ENCODE measurements around the gene IRAK1. TPM values are rescaled to one million over a fixed set of nuclear protein-coding genes. Genes with fewer than 3 reads are reported as not detected.

IRAK1 gene
- total RNA-seq, 1 donor from 2014 or later: 73.1 TPM

DNA sequence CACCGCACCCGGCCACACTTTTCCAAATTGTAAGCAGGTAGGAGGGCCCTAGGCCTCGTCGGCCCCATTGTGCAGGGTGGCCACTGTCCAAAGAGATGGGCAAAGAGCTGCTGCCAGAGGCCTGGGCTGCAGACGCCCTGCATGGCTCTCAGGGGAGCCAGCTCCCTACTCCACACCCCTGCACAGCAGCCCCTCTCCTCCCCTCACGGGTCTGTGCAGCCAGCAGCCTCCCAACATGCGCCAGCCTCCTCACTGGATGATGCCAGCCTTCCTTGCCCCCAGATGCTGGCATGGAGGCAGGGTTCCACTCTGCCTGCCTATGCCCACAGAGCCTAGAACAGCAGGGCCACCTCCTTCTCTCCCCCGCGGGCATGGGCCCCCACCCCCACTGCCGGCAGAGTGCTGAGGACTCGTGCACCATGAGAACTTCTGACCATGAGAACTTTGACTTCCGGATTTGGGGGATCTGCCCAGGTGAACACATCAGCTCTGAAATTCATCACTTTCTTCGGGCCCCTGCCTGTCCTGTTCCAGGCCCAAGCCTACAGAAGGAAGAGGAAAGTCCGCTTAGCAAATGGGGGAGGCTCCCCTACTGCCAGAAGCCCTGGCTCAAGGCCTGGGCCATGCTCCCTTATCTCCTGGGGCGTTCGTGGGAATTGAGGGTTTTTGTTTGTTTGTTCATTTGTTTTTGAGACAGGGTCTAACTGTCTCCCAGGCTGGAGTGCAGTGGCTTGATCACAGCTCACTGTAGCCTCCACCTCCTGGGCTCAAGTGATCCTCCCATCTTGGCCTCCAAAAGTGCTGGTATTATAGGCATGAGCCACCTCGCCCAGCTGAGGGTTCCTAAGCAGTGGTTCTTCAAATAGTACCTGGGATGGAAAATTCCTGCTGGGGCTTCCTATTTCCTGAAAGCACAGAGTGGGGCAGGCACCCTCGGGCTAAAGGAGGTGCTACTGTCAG, 8.0 kb downstream of the IRAK1 start:
- peak overlapping the region; percentile 69 for H3K27ac ChIP-seq

DNA sequence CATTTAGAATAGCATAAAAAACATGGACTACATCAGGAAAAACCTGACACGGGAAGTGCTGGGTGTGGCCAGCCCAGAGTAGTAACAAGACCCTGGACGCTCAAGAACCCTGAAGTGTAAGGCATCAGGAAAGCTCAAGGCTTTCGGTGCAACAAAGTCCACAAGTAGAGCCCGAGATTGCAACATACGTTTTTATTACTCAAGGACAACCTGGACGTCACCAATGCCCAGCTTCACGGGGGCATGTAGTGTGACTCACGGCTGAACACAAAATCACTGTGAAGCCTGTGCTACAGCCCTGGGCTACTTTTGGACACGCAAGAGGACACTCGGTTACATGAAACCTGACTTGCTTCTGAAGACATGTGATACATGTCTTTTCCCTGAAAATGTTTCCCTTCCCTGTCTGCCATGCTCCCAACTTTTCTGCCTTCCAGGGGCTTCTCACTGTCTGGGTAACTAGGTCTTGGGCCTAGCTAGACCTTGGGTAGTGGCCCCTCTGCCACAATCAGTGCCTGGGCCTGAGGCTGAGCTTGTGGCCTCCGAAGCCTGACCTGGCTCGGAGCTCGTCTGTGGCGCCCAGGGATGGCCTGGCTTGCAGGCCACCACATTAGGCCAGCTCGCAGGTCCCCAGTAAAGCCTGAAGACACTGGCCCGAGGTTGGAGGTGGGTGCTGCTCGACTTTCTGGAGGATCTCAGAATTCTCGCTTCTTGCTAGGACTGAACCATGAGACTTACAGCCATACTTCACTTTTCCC, 9.2 kb downstream of the IRAK1 start:
- Histone ChIP-seq H3K4me1 (peaks cover 14% of the 10 kb centered on the region), H3K4me3 (no peak overlapping the region), H3K9me3 (no peaks in the 10 kb centered on the region), H3K36me3 (peaks cover 4% of the 10 kb centered on the region), H3K27ac (peak overlapping the region; percentile 69), H3K27me3 (ENCODE audit: low read depth) (no peaks in the 10 kb centered on the region)
- DNase-seq (peak; percentile 56), ATAC-seq (peak; percentile 73 to 84)
- TF ChIP-seq, protein P1, sequence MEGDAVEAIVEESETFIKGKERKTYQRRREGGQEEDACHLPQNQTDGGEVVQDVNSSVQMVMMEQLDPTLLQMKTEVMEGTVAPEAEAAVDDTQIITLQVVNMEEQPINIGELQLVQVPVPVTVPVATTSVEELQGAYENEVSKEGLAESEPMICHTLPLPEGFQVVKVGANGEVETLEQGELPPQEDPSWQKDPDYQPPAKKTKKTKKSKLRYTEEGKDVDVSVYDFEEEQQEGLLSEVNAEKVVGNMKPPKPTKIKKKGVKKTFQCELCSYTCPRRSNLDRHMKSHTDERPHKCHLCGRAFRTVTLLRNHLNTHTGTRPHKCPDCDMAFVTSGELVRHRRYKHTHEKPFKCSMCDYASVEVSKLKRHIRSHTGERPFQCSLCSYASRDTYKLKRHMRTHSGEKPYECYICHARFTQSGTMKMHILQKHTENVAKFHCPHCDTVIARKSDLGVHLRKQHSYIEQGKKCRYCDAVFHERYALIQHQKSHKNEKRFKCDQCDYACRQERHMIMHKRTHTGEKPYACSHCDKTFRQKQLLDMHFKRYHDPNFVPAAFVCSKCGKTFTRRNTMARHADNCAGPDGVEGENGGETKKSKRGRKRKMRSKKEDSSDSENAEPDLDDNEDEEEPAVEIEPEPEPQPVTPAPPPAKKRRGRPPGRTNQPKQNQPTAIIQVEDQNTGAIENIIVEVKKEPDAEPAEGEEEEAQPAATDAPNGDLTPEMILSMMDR (IDR thresholded peaks at IDR 0.05): no peak
- intact Hi-C loops (cut with DNase I): no loop called here

More for the DNA sequence above, 8.0 kb downstream of the IRAK1 start:
- Histone ChIP-seq H3K36me3 (peaks cover 15% of the 10 kb centered on the region), H3K4me1 (peaks cover 14% of the 10 kb centered on the region), H3K4me3 (no peak overlapping the region), H3K9me3 (no peaks in the 10 kb centered on the region), H3K27me3 (ENCODE audit: low read depth) (no peaks in the 10 kb centered on the region)
- DNase-seq: no peak
- intact Hi-C loops (cut with DNase I): no loop called here
- TF ChIP-seq, protein P1 (IDR thresholded peaks at IDR 0.05): no peak
- ATAC-seq: no peak

DNA sequence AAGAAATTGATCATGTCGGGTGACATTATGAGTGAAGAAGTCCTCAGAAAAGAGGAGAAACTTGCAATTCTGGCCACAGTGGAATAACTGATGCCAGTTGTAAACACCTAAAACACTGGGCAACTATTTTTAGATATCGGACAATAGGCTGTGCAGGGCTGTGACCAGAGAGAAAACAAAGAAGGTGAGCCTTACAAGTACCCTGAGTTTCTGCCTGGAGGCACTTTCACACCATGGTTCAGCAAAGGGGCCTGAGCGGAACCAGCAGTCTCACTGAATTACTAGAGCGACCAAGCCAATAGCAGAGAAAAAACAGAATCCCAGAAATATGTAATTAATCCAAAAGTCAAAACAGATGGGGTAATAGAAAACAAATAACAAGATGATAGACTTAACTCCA, 11.2 kb downstream of the IRAK1 start:
- H3K27me3 ChIP-seq (ENCODE audit: low read depth): no peaks in the 10 kb centered on the region
- peaks cover 9% of the 10 kb centered on the region for H3K4me1 ChIP-seq
- no peak overlapping the region for H3K4me3 ChIP-seq
- H3K36me3 ChIP-seq: no peaks in the 10 kb centered on the region
- DNase-seq: no peak
- no peak overlapping the region for H3K27ac ChIP-seq
- intact Hi-C loops (cut with DNase I): no loop called here
- no peak for ATAC-seq
- H3K9me3 ChIP-seq: no peaks in the 10 kb centered on the region
- TF ChIP-seq, protein P1 (IDR thresholded peaks at IDR 0.05): no peak

DNA sequence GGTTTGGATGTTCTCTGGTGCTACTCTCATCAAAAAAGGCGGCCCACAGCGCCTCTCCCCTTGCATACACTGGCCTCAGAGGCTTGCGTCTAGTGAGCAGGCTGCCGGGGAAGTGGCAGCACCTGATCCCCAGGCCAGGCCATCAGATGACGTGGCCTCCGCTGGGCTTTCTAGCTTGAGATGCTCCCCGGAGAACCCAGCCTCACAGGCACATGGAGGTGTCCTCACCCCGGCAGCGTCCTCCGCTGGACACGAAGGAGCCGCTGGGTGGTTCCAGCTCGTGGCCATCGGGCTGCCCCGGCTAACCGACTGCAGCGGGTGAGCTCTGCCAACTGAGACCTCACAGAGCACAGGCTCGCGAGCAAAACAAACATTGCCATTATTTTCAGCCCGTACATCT, 12.8 kb downstream of the IRAK1 start:
- no peaks in the 10 kb centered on the region for H3K4me1 ChIP-seq
- no peak overlapping the region for H3K27ac ChIP-seq
- no peak overlapping the region for H3K4me3 ChIP-seq
- H3K9me3 ChIP-seq: no peaks in the 10 kb centered on the region
- ATAC-seq (no peak), DNase-seq (no peak)
- TF ChIP-seq, protein P1 (IDR thresholded peaks at IDR 0.05): no peak
- intact Hi-C loops (cut with DNase I): no loop called here
- H3K36me3 ChIP-seq: no peaks in the 10 kb centered on the region
- H3K27me3 ChIP-seq (ENCODE audit: low read depth): no peaks in the 10 kb centered on the region

DNA sequence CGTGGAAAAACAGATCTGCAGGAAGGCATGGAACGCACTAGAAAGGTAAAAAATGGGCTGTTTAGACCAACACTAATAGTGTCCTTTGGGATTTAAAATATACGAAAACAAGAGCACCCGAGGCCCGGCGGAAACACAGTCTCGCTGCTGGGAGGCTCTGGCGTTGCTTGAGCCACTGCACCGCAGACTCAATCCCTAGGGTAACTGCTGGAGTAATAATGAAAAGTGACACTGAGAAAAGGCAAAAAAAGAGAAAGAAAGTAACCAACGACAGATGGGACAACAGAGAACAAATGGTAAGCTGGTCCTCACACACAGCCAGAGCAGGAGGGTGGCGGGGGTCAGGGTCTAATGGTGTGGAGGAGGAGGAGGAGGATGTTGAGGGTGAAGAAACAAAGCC, 15.4 kb downstream of the IRAK1 start:
- H3K27me3 ChIP-seq (ENCODE audit: low read depth): no peaks in the 10 kb centered on the region
- no peaks in the 10 kb centered on the region for H3K36me3 ChIP-seq
- no peaks in the 10 kb centered on the region for H3K9me3 ChIP-seq
- DNase-seq (no peak), ATAC-seq (no peak)
- no peak overlapping the region for H3K27ac ChIP-seq
- intact Hi-C loops (cut with DNase I): no loop called here
- TF ChIP-seq, protein P1 (IDR thresholded peaks at IDR 0.05): no peak
- H3K4me3 ChIP-seq: no peak overlapping the region
- H3K4me1 ChIP-seq: no peaks in the 10 kb centered on the region
